ENCODE data around the gene DYNLT2.

Gene DYNLT2

GRCh38 chr6:169723200-169723909, 28.0 kb downstream of the DYNLT2 start:
- DNase-seq (ENCODE audit: extremely low read depth, low read depth), result no peak
- TF ChIP-seq CTCF (IDR thresholded peaks at IDR 0.05; ENCODE audit: low read depth, low read length), result no peak

GRCh38 chr6:169722362-169723199, 28.8 kb downstream of the DYNLT2 start:
- no peak for TF ChIP-seq CTCF (IDR thresholded peaks at IDR 0.05; ENCODE audit: low read depth, low read length)
- DNase-seq (ENCODE audit: extremely low read depth, low read depth), result no peak

- no peak for DNase-seq (ENCODE audit: extremely low read depth, low read depth)
- TF ChIP-seq CTCF (IDR thresholded peaks at IDR 0.05; ENCODE audit: low read depth, low read length), result no peak; the same call in 1 of the 2 replicates
These were observed 31.0 kb downstream of the DYNLT2 start for GRCh38 chr6:169720207-169720855.

- no peak for TF ChIP-seq CTCF (IDR thresholded peaks at IDR 0.05; ENCODE audit: low read depth, low read length)
- no peak for DNase-seq (ENCODE audit: extremely low read depth, low read depth)
These were observed 32.3 kb downstream of the DYNLT2 start for GRCh38 chr6:169719117-169719516.

GRCh38 chr6:169714595-169714994, 36.8 kb downstream of the DYNLT2 start:
- no peak for TF ChIP-seq CTCF (IDR thresholded peaks at IDR 0.05; ENCODE audit: low read depth, low read length)
- DNase-seq (ENCODE audit: extremely low read depth, low read depth), result no peak

- TF ChIP-seq CTCF (IDR thresholded peaks at IDR 0.05; ENCODE audit: low read depth, low read length), result no peak
These were observed 37.2 kb downstream of the DYNLT2 start for GRCh38 chr6:169714178-169714577.

GRCh38 chr6:169710009-169710408, 41.4 kb downstream of the DYNLT2 start:
- TF ChIP-seq CTCF (IDR thresholded peaks at IDR 0.05; ENCODE audit: low read depth, low read length), result no peak
- no peak for DNase-seq (ENCODE audit: extremely low read depth, low read depth)

More at GRCh38 chr6:169714178-169714577, 37.2 kb downstream of the DYNLT2 start:
- DNase-seq (ENCODE audit: extremely low read depth, low read depth), result no peak
